SK-N-SH (cell line): Measurements from ENCODE around the gene ATP6V1C2.

Experiments
- EZH2phosphoT487 ChIP-seq: fragments of 200-600 bp; sonication (generic); IDR thresholded peaks from 2 replicates; pipeline ENCODE4 v1.6.1; 2017; ENCODE audit warnings: low read depth, mixed run types, mild to moderate bottlenecking, antibody characterized with exemption, moderate library complexity, borderline replicate concordance
- NFIC ChIP-seq: IDR thresholded peaks from 2 replicates; pipeline ENCODE4 v1.4.0; 2012; ENCODE audit warnings: borderline replicate concordance
- YY1 ChIP-seq: IDR thresholded peaks from 2 replicates; pipeline ENCODE4 v1.4.0; 2012; ENCODE audit warnings: low read depth, mild to moderate bottlenecking
- TF ChIP-seq, protein P1 (sequence below): fragments of 200-600 bp; sonication (generic); IDR thresholded peaks from 2 replicates; pipeline ENCODE4 v1.6.1; 2017; ENCODE audit warnings: antibody characterized with exemption, mild to moderate bottlenecking, moderate library complexity

DNA sequence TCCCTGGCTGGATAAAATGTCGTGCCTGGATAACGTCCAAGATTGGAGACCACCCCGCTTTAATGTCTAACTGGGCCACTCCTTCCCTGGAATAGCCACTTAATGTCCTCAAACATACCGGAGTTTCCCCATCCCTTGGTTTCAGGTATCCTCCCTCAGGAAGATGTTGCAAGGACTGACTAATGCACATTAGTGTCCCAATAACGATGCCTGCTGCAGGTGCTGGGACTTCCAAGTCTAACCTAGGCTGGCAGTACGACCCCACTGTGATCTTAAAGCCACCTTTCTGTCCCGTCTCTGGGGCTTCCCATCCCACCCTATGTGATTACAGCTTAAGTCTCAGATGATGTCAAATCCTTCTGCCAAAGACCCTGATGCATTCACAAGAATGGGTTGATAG is 1.1 kb upstream of the ATP6V1C2 start:
- TF ChIP-seq NFIC: no peak
- TF ChIP-seq, protein P1, sequence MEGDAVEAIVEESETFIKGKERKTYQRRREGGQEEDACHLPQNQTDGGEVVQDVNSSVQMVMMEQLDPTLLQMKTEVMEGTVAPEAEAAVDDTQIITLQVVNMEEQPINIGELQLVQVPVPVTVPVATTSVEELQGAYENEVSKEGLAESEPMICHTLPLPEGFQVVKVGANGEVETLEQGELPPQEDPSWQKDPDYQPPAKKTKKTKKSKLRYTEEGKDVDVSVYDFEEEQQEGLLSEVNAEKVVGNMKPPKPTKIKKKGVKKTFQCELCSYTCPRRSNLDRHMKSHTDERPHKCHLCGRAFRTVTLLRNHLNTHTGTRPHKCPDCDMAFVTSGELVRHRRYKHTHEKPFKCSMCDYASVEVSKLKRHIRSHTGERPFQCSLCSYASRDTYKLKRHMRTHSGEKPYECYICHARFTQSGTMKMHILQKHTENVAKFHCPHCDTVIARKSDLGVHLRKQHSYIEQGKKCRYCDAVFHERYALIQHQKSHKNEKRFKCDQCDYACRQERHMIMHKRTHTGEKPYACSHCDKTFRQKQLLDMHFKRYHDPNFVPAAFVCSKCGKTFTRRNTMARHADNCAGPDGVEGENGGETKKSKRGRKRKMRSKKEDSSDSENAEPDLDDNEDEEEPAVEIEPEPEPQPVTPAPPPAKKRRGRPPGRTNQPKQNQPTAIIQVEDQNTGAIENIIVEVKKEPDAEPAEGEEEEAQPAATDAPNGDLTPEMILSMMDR: no peak
- TF ChIP-seq EZH2phosphoT487: no peak
- TF ChIP-seq YY1: no peak
